Muscle layer of duodenum (tissue), 2 donors: ENCODE results near the gene SERPINH1.

ENCODE experiments used
- H3K27ac ChIP-seq: one replicate; pipeline ENCODE4 v1.7.0; 2013; ENCODE audit warnings: mild to moderate bottlenecking, low read length
- H3K27me3 ChIP-seq: one replicate; pipeline ENCODE4 v1.7.0; 2013; ENCODE audit warnings: low read depth, mild to moderate bottlenecking, control low read depth, low read length
- H3K36me3 ChIP-seq, 2 donors: one replicate each; pipeline ENCODE4 v1.7.0; 2013; ENCODE audit warnings: low read length in 2 of 2, control low read depth in 1 of 2, mild to moderate bottlenecking in 1 of 2; ENCODE audit not compliant: insufficient read depth in 2 of 2, control insufficient read depth in 1 of 2
- H3K4me1 ChIP-seq, 2 donors: one replicate each; pipeline ENCODE4 v1.7.0; 2013; ENCODE audit warnings: low read length in 2 of 2, mild to moderate bottlenecking in 2 of 2, control low read depth in 1 of 2, moderate library complexity in 1 of 2; ENCODE audit not compliant: insufficient read depth in 2 of 2, control insufficient read depth in 1 of 2
- H3K4me3 ChIP-seq, 2 donors: one replicate each; pipeline ENCODE4 v1.7.0; 2013; ENCODE audit warnings: low read length in 2 of 2, low read depth in 1 of 2, mild to moderate bottlenecking in 1 of 2
- H3K9me3 ChIP-seq, 2 donors: one replicate each; pipeline ENCODE4 v1.7.0; 2013; ENCODE audit warnings: low read length in 2 of 2, control low read depth in 1 of 2, mild to moderate bottlenecking in 1 of 2; ENCODE audit not compliant: control insufficient read depth in 1 of 2
- donor health status: healthy.

The SERPINH1 gene

DNA sequence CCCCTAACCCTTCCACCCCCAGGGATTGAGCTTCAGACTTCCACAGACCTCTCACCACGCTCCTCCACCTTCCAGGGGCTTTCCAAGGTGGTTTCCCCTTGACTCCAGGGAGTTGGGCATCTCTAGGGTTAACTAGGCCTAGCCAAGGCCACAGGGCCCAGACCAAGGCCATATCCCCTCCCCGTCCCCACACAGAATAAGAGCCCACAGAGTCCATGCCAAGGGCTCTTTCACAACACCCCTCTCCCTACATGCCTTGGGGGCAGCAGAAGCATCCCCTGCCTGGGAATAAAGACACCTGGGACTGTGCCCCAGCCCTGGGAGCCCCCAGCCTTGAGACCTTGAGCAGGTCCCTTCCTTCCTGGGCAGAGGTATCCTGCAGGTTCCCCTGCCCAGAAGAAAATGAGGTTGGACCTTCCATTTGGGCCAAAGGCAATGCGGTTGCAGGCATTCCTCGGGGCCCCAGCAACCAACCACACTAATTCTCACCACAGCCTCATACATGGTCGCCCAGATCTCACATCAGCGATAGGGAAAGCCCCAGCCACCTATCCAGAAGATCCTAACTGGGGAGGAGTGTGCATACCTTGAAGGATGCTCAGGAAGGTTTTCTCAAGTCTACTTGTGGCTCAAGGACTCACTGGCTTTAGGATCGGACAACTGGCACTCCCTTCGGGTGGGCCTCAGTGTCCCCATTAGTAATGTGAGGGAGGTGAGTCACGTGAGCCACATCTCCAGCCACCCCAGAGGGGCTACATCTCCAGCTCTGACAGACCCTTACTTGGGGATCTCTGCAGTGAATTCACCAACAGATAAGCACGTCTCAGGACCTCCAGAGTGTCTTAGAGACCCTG, 38.0 kb upstream of the SERPINH1 start:
- peaks cover 0 to 12% of the 10 kb centered on the region in 2 donors for H3K4me1 ChIP-seq
- no peaks in the 10 kb centered on the region for H3K36me3 ChIP-seq
- no peak overlapping the region for H3K27ac ChIP-seq
- H3K27me3 ChIP-seq: no peaks in the 10 kb centered on the region
- peak overlapping the region; percentile 44 to 80 for H3K4me3 ChIP-seq
- no peaks in the 10 kb centered on the region for H3K9me3 ChIP-seq

DNA sequence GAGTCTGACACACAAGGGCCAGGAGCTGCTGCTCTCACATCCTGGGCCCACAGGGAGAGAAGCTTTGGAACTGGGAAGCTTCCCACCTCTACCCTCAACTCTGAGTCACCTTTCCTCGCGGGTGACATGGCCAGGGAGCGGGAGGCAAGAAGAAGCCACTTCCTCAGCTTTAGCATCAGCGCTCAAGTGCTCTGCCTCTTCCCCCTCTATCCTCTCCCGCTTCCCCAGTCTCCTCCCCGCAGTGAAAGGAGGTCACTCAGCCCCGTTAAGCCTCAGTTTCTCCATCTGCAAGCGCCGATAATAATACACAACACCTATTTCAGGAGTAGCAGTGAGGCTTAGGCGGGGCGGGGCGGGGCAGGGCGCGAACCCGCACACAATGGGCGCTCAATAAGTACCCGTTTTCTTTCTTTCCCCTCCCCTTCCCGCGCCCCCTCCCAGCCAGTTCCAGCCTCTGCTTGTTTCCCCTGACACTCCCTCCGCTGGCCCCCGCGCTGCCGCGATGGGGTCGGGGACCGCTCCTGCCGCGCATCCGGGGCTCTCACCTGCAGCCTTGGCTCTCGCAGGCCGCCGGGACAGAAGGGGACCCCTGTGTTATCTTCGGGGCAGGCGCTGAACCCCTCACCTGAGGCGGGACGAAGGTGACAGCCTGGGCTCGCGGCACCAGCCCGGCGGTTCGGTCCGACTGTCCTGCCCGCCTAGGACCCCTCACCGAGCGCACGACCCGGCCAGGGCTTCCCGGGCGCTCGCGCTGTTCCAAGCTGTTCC, 37.2 kb upstream of the SERPINH1 start:
- peaks cover 0 to 12% of the 10 kb centered on the region in 2 donors for H3K4me1 ChIP-seq
- H3K4me3 ChIP-seq: peak overlapping the region; percentile 44 to 80
- H3K27ac ChIP-seq: no peak overlapping the region
- no peaks in the 10 kb centered on the region for H3K36me3 ChIP-seq
- H3K9me3 ChIP-seq: no peaks in the 10 kb centered on the region
- no peaks in the 10 kb centered on the region for H3K27me3 ChIP-seq

DNA sequence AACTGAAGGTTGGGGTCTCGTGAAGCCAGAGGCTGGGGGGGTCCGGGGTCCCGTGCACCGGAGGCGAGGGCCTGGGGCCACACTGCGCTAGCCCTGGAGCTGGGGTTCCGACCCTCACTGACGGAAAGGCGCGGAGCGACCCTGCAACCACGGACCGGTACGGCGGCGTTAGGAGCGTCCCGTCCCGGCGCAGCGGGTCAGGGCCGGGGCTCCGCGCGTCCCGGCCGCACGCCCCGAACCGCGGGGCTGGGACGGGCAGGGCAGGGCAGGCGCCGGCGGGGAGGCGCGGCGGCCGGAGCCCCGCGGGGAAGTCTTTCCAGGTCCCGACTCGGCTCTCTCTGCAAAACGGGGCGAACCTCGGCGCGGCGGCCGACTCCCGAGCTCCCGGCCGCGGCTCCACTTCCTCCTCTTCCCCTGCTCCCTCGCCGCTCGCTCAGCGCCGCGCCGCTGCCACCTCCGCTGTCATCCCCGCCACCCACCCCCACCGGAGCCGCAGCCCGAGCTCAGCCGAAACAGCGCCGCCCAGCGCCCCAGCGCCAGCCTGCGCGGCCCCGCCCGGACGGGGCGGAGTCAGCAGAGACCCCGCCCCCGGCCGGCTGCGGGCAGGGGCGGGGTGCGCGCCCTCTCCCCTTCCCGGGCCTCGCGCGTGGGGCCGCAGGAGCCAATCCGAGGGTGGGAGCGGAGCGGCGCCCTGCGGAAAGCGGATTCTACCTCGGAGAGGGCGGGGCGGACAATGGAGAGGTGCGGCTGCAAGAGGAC, 36.4 kb upstream of the SERPINH1 start, which contains the start of gene GDPD5:
TSS of gene GDPD5 (minus strand) at position 509 of the 759 bp plus-strand sequence. CDS start 48,206 bp downstream, outside the sequence.
- peak within 1 kb of the TSS; percentile 57 to 80 for H3K4me3 ChIP-seq
- no peaks in the 10 kb centered on the region for H3K9me3 ChIP-seq
- H3K36me3 ChIP-seq: no peaks in the 10 kb centered on the region
- H3K27me3 ChIP-seq: no peaks in the 10 kb centered on the region
- H3K27ac ChIP-seq: no peak within 1 kb of the TSS
- peaks cover 0 to 12% of the 10 kb centered on the region in 2 donors for H3K4me1 ChIP-seq

DNA sequence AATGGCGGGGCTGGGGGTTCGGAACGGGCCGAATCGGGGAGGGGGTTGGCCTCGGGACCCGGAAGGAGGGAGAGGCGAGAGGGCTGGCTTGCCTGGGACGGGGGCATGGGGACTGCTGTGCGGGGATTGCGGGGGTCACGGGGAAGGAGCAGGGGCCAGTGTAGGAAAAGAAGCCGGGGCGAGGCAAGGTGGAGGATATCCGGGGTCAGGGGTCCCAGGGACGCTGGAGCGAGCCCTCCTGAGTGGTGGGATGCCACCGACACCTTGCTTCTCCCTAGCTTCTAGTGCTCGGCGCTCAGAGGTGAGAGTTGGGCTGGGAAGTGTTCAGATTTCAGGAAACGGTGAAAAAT, 35.9 kb upstream of the SERPINH1 start:
- Histone ChIP-seq H3K4me1 (peaks cover 0 to 12% of the 10 kb centered on the region in 2 donors), H3K27ac (no peak overlapping the region), H3K36me3 (no peaks in the 10 kb centered on the region), H3K9me3 (no peaks in the 10 kb centered on the region), H3K4me3 (peak overlapping the region; percentile 57 to 80), H3K27me3 (no peaks in the 10 kb centered on the region)

DNA sequence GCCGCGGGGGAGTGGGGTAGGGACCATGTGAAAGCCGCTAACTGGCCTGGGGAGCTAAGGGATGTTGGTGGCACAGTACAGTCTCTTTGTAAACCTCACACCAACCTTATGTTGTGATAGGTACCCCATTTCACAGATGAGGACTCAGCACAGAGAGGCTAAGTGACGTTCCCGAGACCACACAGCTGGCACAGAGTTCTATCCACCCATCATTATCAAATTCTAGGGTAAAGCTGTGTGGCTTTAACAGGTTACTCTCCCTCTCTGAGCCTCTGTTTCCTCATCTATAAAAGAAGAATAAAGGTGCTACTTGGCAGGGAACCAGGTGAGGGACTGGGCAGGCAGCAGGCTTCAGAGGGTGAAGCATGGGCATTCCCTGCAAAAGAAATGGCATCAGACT, 34.9 kb upstream of the SERPINH1 start:
- H3K4me1 ChIP-seq: peaks cover 0 to 12% of the 10 kb centered on the region in 2 donors
- H3K9me3 ChIP-seq: no peaks in the 10 kb centered on the region
- H3K36me3 ChIP-seq: no peaks in the 10 kb centered on the region
- H3K27ac ChIP-seq: no peak overlapping the region
- H3K4me3 ChIP-seq: no peak overlapping the region
- no peaks in the 10 kb centered on the region for H3K27me3 ChIP-seq

DNA sequence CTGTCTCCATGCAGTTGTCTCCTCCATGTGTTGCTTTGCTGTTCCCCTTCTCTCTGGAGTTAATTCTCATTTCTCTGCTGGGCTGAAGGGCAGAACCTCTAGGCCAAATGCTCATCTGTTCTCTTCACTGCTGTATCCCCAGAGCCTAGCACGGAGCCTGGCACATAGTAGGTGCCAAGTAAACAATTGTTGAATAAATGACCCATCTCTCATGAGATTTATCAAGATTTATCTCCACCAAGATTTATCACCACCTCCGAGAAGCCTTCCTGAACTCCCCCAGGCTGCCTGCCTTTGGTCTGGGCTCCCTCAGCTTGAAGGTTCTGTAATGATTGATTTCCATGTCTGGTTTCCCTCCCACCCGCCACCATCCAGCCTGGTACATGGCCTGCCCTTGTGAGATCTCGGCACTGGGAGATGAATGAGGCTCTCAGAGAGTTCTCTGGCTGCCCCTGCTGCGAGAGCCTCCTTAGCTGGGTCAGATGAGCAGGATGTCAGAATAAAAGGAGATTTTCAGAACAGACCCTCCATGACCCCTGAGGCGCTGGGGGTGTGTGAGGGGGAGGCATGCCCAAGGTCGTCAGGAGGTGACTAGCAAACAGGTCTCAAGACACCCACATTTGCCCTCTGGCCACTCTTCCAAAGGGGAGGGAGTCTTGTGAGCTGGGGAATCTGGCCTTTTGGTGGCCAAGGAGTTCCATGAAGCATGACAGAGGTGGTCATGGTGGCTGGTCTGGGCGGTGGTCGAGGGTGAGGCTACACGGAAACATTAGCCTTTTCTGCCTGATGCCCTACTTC, 33.9 kb upstream of the SERPINH1 start:
- Histone ChIP-seq H3K4me1 (peaks cover 0 to 12% of the 10 kb centered on the region in 2 donors), H3K4me3 (no peak overlapping the region), H3K27ac (no peak overlapping the region), H3K36me3 (no peaks in the 10 kb centered on the region), H3K9me3 (no peaks in the 10 kb centered on the region), H3K27me3 (no peaks in the 10 kb centered on the region)

DNA sequence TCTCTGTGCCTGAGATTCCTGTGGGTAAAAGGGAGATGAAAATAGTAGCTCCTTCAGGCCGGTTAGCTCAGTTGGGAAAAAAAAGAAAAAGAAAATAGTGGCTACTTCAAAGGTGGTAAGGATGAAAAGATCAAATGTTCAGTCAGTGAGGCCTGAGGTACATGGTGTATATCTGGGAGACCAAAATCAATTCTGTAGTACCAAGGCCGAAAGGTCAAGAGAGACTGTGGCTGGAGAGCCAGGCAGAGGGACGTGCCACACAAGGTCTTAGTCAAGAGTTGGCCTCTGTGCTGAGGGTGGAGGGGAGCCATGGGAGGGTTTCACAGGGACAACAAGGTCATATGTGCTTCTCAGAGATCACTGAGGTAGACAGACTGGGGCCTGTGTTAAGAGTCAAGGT, 31.5 kb upstream of the SERPINH1 start:
- no peaks in the 10 kb centered on the region for H3K36me3 ChIP-seq
- H3K9me3 ChIP-seq: no peaks in the 10 kb centered on the region
- no peak overlapping the region for H3K4me3 ChIP-seq
- no peaks in the 10 kb centered on the region for H3K27me3 ChIP-seq
- no peak overlapping the region for H3K27ac ChIP-seq
- H3K4me1 ChIP-seq: no peaks in the 10 kb centered on the region

DNA sequence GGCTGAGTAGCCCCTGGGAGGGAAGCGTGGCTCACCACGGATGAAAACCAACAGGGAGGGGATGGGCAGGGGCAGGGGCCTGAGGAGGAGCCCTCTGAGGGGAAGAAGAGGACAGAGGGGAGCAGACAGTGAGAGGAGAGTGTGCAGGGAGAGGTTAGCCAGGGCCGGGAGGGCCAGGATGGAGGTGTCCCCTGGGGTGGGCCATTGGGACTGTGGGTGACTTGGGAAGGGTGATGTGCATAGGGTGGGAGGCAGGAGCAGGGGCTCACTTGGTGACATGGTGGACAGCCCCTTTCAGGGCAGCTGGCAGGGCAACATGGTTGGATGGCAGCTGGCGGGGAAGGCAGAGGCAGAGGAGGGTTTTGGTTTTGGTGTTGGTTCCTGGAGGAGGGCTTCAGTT, 30.7 kb upstream of the SERPINH1 start:
- no peaks in the 10 kb centered on the region for H3K9me3 ChIP-seq
- H3K27ac ChIP-seq: no peak overlapping the region
- H3K36me3 ChIP-seq: no peaks in the 10 kb centered on the region
- no peaks in the 10 kb centered on the region for H3K4me1 ChIP-seq
- no peaks in the 10 kb centered on the region for H3K27me3 ChIP-seq
- H3K4me3 ChIP-seq: no peak overlapping the region

DNA sequence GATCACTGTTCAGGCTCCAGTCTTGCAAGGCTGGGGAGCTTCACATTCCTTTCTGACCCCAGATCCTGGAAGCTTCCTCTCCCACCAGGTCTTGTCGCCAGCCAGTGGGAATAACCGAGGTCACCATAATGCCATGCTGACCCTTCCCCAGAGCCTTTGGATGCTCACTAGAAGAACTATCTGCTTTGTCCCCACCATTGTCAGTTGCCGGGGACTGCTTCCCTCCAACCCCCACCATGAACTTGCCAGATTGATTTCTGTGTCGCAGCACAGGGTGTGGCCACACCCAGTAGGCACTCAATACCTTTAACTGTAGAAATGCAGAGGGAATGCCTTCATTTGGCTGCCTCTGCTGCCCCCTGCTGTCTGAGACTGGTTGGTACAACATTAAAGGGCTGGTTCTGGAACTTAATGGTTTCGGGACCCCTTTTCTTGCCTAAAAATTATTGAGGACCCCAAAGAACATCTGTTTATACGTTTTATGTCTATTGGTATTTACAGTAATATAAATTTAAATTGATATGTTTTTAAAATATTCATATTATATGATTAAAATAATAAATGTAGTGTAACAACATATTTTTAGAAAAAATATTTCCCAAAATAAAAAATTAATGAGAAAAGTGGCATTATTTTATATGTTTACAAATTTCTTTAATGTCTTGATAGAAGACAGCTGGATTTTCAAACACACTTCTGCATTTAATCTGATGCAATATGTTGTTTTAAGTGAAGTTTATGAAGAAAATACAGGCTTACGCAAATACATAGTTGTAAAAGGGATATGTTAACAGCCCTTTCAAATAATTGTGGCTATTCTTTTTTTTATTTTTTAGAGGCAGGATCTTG, 29.6 kb upstream of the SERPINH1 start:
- Histone ChIP-seq H3K4me3 (no peak overlapping the region), H3K27me3 (no peaks in the 10 kb centered on the region), H3K36me3 (no peaks in the 10 kb centered on the region)

DNA sequence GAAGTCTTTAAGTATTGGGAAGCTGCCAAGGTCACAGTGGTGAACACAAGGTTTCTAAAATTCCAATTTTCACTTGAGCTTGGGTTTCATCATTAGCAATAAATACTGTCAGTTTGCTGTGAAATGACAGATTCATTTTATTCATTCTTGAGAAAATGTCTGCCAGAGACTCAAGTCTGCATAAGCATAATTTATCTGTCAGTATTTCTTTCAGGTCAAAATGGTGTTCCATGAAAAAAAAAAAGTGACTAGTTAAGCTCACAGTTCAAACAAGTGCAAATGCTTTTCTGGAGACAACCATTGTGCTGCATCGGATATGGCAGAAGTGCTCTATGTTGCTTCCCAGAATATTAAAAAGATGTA, 28.2 kb upstream of the SERPINH1 start:
- Histone ChIP-seq H3K36me3 (no peaks in the 10 kb centered on the region), H3K27ac (no peak overlapping the region), H3K4me1 (no peaks in the 10 kb centered on the region), H3K4me3 (no peak overlapping the region), H3K9me3 (no peaks in the 10 kb centered on the region), H3K27me3 (no peaks in the 10 kb centered on the region)

More for the DNA sequence above, 29.6 kb upstream of the SERPINH1 start:
- Histone ChIP-seq H3K9me3 (no peaks in the 10 kb centered on the region), H3K27ac (no peak overlapping the region), H3K4me1 (no peaks in the 10 kb centered on the region)
